Superior temporal gyrus (tissue), 1 donor: ENCODE data around the gene LMO1.
A peak's percentile ranks its signal among the peaks of the same experiment; 100 is the strongest.

Experiments used
- DNase-seq: peaks from one replicate; pipeline ENCODE4 v3.0.0-alpha.2; 2016; ENCODE audit errors: extremely low spot score

Gene LMO1

DNA sequence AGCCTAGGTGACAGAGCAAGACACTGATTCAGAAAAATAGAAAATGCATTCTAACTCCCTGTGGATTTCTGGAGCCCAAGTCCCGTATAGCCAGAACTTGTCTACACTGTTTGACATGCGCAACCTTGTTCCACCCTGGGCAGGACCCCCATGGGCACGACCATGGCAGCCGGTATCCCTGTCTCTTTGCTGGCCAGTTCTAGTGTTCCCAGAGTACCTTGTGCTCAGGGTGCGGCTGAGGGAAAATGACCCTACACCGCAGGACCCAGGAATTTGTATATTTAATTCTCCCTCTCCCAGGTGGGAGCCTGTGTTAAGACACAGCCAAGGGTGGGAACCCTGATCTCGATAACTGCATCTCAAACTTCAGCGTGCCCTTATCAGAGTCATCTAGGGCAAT is 58.1 kb downstream of the LMO1 start:
- no peak for DNase-seq

- no peak for DNase-seq
These were observed 59.1 kb downstream of the LMO1 start for GRCh38 chr11:8204596-8204995.

GRCh38 chr11:8204025-8204424 is 59.7 kb downstream of the LMO1 start:
- DNase-seq, result no peak

DNA sequence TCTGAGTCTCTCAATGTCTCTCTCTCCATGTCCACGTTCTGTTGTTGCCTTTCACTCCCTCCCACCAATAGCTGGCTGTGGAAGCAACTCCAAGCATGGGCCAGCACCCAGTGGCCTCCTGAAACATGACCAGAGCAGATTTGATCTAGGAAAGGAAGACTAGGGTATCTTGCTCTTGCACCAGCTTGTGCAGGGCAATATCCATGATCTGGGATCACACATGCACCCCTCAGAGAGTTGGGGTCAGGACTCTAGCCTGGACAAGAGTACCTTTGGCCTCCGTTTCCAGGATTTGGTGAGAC is 60.3 kb downstream of the LMO1 start:
- no peak for DNase-seq

DNA sequence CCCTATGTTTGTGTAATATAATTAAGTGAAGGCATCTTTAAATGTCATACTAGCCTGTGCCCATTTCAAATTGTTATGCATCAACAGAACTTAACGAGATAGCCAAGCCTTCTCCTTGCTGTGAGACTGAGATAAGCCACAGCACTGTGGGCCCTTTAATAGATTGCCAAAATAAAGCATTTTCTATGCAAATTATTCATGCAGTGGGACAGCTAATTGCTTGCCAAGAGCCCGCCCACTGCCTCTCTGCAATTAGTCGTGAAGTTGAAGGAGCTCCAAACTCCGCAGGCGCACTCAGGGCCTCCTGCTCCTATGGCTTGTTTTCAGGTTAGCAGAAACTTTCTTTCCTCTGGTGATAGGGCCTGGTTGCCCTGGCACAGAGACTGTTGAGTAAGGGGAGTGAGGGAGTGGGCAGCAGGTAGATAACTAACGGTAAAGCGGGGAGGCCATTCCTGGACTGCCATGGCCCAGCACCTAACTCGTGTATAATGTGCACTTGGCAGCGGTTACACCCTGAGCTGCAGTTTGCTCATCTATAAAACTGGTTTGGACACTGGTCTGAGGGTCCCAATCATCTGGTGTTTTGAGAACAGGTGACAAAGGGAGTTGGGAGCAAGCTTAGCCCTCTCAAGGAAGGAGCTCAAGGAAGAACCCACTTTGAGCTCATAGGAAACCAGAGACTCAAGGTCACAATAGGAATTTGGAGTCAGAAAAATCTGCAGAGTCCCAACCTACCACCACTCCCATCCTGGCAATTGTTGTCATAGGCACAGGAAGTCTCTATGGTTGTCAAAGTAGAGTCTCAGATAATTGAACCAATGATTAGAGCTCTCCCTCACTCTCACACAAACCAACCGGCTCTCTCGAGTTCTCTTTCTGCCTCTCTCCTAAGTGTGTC is 60.9 kb downstream of the LMO1 start:
- DNase-seq, result peak; percentile 32

DNA sequence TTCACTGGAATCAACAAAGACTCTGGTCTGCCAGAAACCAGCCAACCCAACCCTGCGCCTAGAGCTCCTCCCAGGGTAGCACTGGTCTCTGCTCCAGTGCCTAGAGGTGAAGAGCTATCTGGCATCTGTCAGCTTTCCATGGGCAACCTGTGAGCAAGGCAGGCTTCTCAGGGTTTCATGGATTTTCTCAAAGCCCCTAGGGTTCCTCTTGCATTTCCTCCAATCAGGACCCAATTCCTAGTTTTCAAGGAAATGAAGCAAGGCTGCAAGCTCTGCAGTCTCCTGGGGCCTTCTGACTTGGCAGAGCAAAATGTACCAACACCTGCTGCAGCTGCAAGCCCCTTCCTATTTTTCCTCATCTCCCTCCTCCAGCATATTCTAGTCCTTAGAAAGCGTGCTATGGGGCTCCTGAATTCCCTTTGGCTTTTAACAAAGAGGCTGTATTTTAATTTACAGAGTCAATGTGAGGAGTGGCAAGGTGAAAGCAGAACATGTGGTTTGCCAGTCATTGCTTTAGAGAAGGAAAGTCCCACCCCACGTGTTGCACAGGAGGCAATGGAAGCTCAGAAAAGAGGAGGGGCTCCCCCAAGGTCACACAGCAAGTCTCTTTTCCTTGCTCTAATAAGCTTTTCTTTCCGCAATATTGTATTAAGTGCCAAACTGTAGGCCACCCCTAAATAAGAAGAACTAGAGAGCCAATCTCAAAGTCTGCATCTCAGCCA is 61.9 kb downstream of the LMO1 start:
- no peak for DNase-seq

DNA sequence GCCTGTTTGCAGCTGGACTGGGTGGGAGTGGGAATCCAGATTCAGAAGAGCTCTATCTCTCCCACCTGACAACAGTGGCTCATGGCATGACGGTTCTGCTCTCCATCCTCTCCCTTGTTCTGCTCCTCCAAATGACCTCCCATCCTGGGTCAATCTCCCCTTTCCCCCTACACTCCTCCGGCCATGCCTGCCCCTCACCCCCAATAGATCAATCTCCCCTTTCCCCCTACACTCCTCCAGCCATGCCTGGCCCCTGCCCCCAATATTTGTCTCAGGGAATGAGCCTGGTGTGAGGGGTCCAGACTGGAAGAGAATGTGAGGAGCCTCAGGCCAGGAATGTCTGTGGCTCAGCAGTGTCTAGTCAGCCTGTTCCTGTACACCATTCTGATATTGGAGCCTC is 64.0 kb downstream of the LMO1 start:
- DNase-seq, result no peak

GRCh38 chr11:8196749-8197148 is 66.9 kb downstream of the LMO1 start:
- no peak for DNase-seq

GRCh38 chr11:8194956-8195355 is 68.7 kb downstream of the LMO1 start:
- DNase-seq, result no peak

DNA sequence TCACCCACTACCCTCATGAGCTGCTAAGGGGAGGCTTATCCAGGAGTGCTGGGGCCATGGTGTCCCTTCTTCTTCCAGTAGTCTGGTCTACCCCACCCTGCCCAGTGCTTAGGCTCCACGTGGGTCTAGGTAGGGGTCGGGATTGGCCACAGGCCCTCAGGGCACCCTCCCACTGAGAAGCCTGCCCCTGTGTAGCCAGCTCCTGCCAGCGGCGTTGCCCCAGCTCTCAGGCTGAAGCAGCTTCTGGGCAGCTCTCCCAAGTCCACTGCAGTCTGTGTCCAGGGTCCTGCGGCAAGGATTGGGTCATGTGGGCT is 70.8 kb downstream of the LMO1 start:
- no peak for DNase-seq

GRCh38 chr11:8192016-8192895 is 71.4 kb downstream of the LMO1 start:
- DNase-seq, result peak; percentile 92

DNA sequence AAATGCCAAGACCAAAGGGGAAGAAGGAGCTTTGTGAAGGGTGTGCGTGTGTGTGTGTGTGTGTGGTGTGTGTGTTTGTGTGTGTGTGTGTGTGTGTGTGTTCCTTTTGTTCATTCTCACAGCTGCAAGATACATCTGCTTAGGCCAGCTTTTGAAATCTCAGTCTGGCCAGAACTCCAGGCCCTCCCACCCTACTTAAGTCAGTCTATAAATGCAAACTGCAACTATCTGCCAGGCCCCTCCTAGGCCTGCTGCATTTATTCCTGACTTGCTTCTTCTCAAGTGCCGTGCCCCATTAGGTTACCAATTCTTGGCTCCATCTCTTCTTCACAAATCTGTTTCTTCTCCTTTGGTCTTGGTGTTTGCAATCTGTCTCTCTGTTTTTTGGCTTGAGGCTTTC is 73.2 kb downstream of the LMO1 start:
- DNase-seq, result no peak

- no peak for DNase-seq
These were observed 77.2 kb downstream of the LMO1 start for GRCh38 chr11:8186429-8186828.

- DNase-seq, result no peak
These were observed 80.6 kb downstream of the LMO1 start for GRCh38 chr11:8183111-8183510.

DNA sequence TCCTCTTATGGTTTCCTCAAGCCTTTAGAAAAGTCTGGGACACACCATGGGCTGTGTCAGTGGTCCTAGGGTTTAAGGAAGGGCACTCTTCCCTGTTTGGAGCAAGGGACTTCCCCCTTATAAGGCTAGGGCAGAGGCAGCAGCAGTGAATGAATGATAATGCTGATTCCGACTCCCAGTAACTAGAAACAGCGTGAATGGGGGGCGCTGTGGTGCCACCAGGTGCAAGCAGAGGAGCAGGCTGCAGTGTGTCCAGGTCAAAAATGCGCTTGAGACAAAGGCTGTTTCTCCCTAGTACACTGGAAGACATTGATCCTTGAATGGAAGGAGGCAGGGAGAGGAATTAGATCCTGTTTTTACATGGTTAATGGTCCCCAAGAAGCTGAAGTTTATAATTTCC is 83.2 kb downstream of the LMO1 start:
- DNase-seq, result no peak

DNA sequence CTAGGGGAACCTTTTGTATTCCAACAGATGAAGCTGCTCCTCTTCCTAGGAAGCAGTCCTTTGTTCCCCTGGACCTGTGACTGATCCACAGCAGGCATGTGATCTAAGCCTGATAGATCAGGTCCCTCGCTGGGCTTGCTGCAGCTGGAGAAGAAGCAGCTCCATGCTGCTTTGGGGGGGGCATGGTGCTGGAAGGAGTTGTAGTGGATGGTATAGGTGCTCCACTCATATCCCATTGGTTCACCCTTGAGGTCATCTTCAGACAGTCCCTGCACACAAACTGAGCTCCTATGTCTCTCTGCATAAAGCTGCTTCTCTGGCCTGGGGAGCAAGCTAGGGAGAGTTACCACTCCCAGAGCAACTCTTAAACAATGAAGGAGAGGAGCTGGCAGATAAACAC is 85.4 kb downstream of the LMO1 start:
- DNase-seq, result no peak

DNA sequence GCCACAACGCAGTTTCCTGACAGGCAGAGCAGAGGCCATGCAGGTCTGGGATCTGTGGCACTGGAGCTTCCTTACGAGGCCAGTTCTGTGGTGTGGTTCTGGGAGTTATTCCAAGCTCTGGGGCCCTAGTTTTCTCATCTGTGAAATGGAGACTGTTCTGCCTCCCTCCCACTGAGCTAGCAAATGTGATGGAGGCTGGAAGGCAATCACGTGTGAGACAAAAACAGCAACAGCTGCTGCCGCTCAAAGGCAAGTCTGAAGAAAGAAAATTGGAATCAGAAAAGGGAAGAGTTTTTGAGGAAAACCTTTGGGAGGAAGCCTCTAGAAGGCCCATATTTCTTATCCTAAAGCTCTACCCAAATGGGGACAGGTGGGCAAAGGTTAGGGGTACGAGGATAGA is 86.5 kb downstream of the LMO1 start:
- no peak for DNase-seq
